ENCODE data around the gene NMUR2. TPM values are rescaled to one million over a fixed set of nuclear protein-coding genes. Genes with fewer than 3 reads are reported as not detected.

The NMUR2 gene
- total and polyA plus RNA-seq, 12 donors = 0.03 TPM; not detected in 11

GRCh38 chr5:152397581-152397980, 7.5 kb downstream of the NMUR2 start:
- H3K36me3 ChIP-seq (replicated peaks in 1 of 2) = no peaks in the 10 kb centered on the region
- intact Hi-C loops (cut with DNase I) = no loop called here
- no peak for DNase-seq
- TF ChIP-seq POLR2A (IDR thresholded peaks at IDR 0.05) (no peak), CTCF (IDR thresholded peaks at IDR 0.05) (no peak)
- WGBS, 4 donors = 58 to 81% (median 70%) methylated on average over 1 of the region's 1 CpG
- no peaks in the 10 kb centered on the region for H3K4me1 ChIP-seq (replicated peaks in 1 of 2)
- H3K4me3 ChIP-seq = no peak overlapping the region
- H3K9me3 ChIP-seq (replicated peaks in 1 of 3) = no peaks in the 10 kb centered on the region
- H3K27ac ChIP-seq = no peak overlapping the region
- no peaks in the 10 kb centered on the region for H3K27me3 ChIP-seq

GRCh38 chr5:152393441-152393840, 11.6 kb downstream of the NMUR2 start:
- no peak overlapping the region for H3K27ac ChIP-seq
- no peaks in the 10 kb centered on the region for H3K9me3 ChIP-seq (replicated peaks in 1 of 3)
- H3K27me3 ChIP-seq = no peaks in the 10 kb centered on the region
- no peak for DNase-seq
- TF ChIP-seq CTCF (IDR thresholded peaks at IDR 0.05) (no peak), POLR2A (IDR thresholded peaks at IDR 0.05) (no peak)
- intact Hi-C loops (cut with DNase I) = no loop called here
- no peak overlapping the region for H3K4me3 ChIP-seq
- H3K4me1 ChIP-seq (replicated peaks in 1 of 2) = no peaks in the 10 kb centered on the region
- H3K36me3 ChIP-seq (replicated peaks in 1 of 2) = no peaks in the 10 kb centered on the region

GRCh38 chr5:152389208-152389849, 15.8 kb downstream of the NMUR2 start:
- WGBS, 4 donors = 59 to 86% (median 77%) methylated on average over 3 of the region's 3 CpGs
- no peaks in the 10 kb centered on the region for H3K9me3 ChIP-seq (replicated peaks in 1 of 3)
- no peaks in the 10 kb centered on the region for H3K36me3 ChIP-seq (replicated peaks in 1 of 2)
- H3K4me3 ChIP-seq = no peak overlapping the region
- intact Hi-C loops (cut with DNase I) = no loop called here
- H3K27ac ChIP-seq = no peak overlapping the region
- H3K4me1 ChIP-seq (replicated peaks in 1 of 2) = no peaks in the 10 kb centered on the region
- no peaks in the 10 kb centered on the region for H3K27me3 ChIP-seq
- no peak for TF ChIP-seq POLR2A (IDR thresholded peaks at IDR 0.05)
- TF ChIP-seq CTCF (IDR thresholded peaks at IDR 0.05) = no peak
- no peak for DNase-seq

- Histone ChIP-seq H3K4me3 (no peak overlapping the region), H3K9me3 (replicated peaks in 1 of 3) (no peaks in the 10 kb centered on the region), H3K4me1 (replicated peaks in 1 of 2) (no peaks in the 10 kb centered on the region), H3K27me3 (no peaks in the 10 kb centered on the region), H3K27ac (no peak overlapping the region), H3K36me3 (replicated peaks in 1 of 2) (no peaks in the 10 kb centered on the region)
- no peak for TF ChIP-seq CTCF (IDR thresholded peaks at IDR 0.05)
- TF ChIP-seq POLR2A (IDR thresholded peaks at IDR 0.05) = no peak
- no peak for DNase-seq
- intact Hi-C loops (cut with DNase I) = no loop called here
- WGBS, 4 donors = 39 to 85% (median 64%) methylated on average over 1 of the region's 1 CpG
Observed at GRCh38 chr5:152388610-152389009, 16.5 kb downstream of the NMUR2 start.

All from adrenal gland (tissue), 12 donors.